ENCODE results near the gene PHF2.

GRCh38 chr9:93709600-93710369 is 133.4 kb downstream of the PHF2 start:
- no peak for TF ChIP-seq POLR2AphosphoS5 (IDR thresholded peaks at IDR 0.05; ENCODE audit: low read depth)
- no peak for TF ChIP-seq CTCF (conservative IDR thresholded peaks at IDR 0.05; ENCODE audit: low read depth in 2 of 2)
- TF ChIP-seq EZH2 (IDR thresholded peaks at IDR 0.05; ENCODE audit: low read depth, unreplicated experiment): no peak
- TF ChIP-seq NANOG (IDR thresholded peaks at IDR 0.05; ENCODE audit: borderline replicate concordance): no peak
- TF ChIP-seq ZNF462 (CRISPR knock-in tag; IDR thresholded peaks at IDR 0.05): no peak
- TF ChIP-seq CREB1 (CRISPR knock-in tag; IDR thresholded peaks at IDR 0.05; ENCODE audit: low read depth): no peak
- TF ChIP-seq EZH2phosphoT487 (IDR thresholded peaks at IDR 0.05; ENCODE audit: unreplicated experiment): no peak
- TF ChIP-seq STAT1 (IDR thresholded peaks at IDR 0.05; ENCODE audit: unreplicated experiment): no peak
- no peak for TF ChIP-seq REST (IDR thresholded peaks at IDR 0.05; ENCODE audit: unreplicated experiment)
- no peak for TF ChIP-seq JUNB (IDR thresholded peaks at IDR 0.05; ENCODE audit: unreplicated experiment)
- TF ChIP-seq ZNF331 (CRISPR knock-in tag; IDR thresholded peaks at IDR 0.05; ENCODE audit: low read depth): no peak
- no peak for TF ChIP-seq ETS1 (IDR thresholded peaks at IDR 0.05)
